ENCODE results near the gene R3HDM2. TPM values are rescaled to one million over a fixed set of nuclear protein-coding genes. Genes with fewer than 3 reads are reported as not detected.

Gene R3HDM2
- polyA plus RNA-seq, 6 donors from 2014 or later: 2.9 to 20.4 (median 10.2) TPM

DNA sequence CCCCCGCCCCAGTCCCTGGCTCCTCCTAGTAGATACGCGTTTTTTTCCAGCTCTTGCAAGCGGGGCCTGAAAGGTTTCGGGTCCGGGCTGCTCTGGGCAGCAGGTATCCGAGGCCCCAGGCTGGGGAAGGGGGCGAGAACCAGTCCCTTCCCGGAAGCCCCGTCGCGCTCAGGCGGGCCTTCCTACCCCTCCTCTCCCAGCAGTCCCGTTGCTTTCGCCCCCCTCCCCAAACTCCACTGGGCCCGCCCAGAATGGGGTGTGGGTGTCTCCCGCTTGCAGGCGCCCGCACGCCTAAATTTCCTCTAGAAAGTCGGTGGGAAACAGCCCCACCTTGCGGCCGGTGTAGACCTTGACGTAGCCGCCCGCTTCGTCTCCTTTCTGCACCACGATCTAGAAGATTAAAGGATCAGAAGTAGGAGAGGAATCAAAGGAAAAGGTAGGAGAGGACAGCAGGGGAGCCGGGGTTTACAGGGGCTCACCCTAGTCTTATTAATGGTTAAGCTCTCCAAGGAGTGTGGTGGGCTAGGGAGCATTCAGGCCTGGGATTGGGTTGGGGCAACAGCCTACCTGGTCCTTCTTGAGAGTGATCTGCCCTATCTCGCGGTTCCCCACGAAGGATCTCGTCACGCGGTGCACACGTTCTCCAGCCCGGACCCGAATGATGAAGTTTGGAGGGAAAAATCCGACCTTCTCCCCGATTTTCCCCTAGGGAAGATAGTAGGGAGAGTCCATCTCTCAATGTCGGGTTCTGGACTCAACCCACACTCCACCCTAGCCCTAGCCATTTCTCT, 187.1 kb downstream of the R3HDM2 start:
- DNase-seq (peak; percentile 75), ATAC-seq (ENCODE audit: low read depth in 2 of 2) (peak; percentile 13 to 17)
- H3K27ac Mint-ChIP-seq: peak overlapping the region in 5 of 6 donors; percentile 35 to 92 (median 81)
- peaks cover 0 to 1% (median 0%) of the 10 kb centered on the region in 7 donors for H3K9me3 Mint-ChIP-seq
- H3K27me3 Mint-ChIP-seq: peaks cover 31 to 40% (median 37%) of the 10 kb centered on the region in 3 donors
- no peaks in the 10 kb centered on the region for H3K36me3 Mint-ChIP-seq
- peaks cover 47 to 56% (median 55%) of the 10 kb centered on the region in 3 donors for H3K4me1 Mint-ChIP-seq
- peak overlapping the region; percentile 42 to 99 (median 83) for H3K4me3 Mint-ChIP-seq

DNA sequence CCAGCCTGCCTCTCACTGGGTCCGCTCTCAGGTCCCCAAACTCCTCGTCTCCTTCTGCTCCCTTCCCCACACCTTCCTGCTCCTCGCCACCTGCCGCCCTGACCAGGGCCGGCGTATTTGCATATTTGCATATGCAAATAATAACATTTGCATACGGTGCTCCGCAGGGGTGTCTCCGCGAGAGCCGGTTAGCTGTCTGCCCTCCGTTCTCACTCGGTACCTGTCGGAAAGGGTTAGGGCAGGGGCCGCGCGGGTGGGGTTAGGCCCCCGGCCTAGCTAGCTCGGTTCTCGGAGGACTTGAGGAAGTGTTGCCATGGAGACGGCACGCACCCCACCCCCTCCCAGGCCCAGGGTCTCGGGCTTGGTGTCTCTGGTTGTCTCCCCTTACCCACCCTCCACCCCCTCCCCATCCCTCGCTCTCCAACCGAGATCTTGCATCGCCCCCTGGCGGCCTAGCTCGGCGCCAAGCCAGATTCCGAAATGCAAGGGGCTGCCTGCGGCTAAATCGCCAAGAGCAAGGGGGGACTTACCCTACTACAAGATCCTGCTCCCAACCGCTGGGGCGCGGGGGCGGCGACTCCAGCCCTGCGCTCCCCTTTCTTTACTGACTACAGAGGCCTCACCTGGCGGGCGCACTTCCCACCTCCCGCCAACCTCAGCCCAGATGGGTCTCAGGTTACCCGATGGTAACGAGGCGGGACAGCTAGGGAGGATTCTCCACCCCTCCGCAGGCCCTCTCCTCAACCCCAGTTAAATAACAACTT, 188.0 kb downstream of the R3HDM2 start:
- Mint-ChIP-seq H3K36me3 (no peaks in the 10 kb centered on the region), H3K4me1 (peaks cover 51 to 62% (median 59%) of the 10 kb centered on the region in 3 donors), H3K27ac (peak overlapping the region; percentile 61 to 98 (median 86)), H3K4me3 (peak overlapping the region; percentile 67 to 99 (median 86)), H3K9me3 (peaks cover 0 to 1% (median 0%) of the 10 kb centered on the region in 7 donors), H3K27me3 (peaks cover 34 to 48% (median 42%) of the 10 kb centered on the region in 3 donors)
- ATAC-seq (ENCODE audit: low read depth in 2 of 2): peak; percentile 36 to 50
- DNase-seq: peak; percentile 64

DNA sequence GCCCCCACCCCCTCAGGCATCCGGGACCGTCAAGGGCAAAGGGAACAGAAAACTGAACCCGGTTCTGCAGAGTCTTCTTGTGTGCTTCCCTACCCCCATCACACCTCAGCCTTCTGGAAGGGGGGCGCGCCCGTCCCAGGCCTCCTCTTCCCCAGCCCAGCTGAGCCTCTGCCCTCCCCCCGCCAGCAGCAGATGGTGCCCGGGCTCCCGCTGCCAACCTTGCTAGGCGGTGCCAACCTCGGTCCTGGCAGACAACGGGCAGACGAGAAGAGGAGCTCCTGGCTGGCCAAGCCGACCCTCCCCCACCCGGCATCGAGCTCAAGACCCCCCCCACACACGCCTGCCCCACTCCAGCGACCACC, 188.5 kb downstream of the R3HDM2 start:
- H3K4me1 Mint-ChIP-seq: peaks cover 56 to 67% (median 64%) of the 10 kb centered on the region in 3 donors
- peaks cover 38 to 53% (median 48%) of the 10 kb centered on the region in 3 donors for H3K27me3 Mint-ChIP-seq
- peak overlapping the region; percentile 67 to 99 (median 88) for H3K4me3 Mint-ChIP-seq
- no peaks in the 10 kb centered on the region for H3K36me3 Mint-ChIP-seq
- H3K27ac Mint-ChIP-seq: peak overlapping the region; percentile 79 to 98 (median 90)
- DNase-seq: no peak
- peaks cover 0 to 1% (median 0%) of the 10 kb centered on the region in 7 donors for H3K9me3 Mint-ChIP-seq
- no peak for ATAC-seq (ENCODE audit: low read depth in 2 of 2)

DNA sequence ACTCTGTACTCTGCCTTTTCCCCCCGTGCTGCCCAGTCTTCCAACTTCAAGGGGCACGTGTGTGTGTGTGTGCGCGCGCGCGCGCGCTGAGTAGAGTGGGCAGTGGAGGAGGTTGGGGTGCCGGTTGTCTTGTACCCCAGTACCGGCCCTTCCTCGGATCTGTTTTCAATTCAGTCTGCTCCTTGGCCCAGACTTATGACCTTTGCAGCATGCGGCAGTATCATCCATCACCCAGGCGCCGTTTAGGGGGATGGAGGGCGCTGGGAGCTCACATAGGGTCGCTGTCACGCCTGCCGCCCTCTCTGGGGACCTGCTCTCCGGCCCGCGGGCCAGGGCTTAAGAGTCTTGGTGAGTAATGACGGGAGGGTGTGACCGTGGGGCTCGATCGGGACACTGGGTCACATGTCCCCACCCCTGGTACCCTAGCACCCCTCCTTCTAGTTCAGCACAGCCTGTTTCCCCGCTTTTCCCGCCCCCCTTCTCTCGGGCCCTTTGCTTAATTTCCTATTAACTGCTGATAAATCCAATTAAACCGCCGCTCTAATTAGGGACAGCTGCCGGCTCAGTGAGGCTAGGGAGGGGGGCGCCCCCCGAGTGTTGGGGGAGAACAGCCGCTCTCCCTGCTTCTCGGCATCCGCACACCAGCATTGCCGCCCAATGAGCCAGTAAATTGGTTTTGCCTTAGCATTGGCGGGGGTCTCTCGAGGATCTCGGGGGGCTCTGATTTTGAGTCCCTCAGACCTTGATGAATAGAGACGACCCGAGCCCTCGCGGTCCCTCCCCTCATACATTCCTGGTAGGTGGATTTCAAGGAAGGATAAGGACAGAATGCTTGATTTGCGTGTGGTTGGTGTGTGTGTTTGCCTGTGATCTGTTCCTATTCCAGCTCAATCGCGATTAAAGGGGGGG, 189.2 kb downstream of the R3HDM2 start:
- no peaks in the 10 kb centered on the region for H3K36me3 Mint-ChIP-seq
- DNase-seq: no peak
- no peak for ATAC-seq (ENCODE audit: low read depth in 2 of 2)
- H3K27me3 Mint-ChIP-seq: peaks cover 38 to 57% (median 48%) of the 10 kb centered on the region in 3 donors
- peak overlapping the region; percentile 75 to 99 (median 90) for H3K4me3 Mint-ChIP-seq
- peaks cover 63 to 74% (median 71%) of the 10 kb centered on the region in 3 donors for H3K4me1 Mint-ChIP-seq
- H3K9me3 Mint-ChIP-seq: peaks cover 0 to 1% (median 0%) of the 10 kb centered on the region in 7 donors
- peak overlapping the region; percentile 79 to 98 (median 88) for H3K27ac Mint-ChIP-seq

DNA sequence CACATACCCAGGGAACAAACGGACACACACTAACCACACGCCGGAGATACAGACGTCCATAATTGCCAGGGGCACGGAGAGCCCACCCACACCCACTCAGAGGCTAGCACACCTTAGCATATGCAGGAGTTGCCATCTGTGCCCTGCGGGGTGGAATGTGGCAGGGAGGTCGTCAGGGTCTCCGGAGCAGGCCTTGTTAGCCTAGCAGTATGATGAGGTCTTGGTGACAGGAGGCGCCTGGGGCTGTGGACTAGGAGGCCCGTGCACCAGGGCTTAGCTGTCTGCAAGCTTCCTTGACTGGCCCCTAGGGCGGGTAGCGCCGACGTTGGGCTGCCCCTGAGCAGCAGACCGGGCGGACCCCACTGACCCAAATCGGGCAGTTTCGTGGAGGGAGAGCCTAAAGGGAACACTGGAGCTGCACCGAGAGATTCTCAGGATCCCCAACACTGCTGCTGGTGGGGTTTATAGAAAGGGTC, 189.9 kb downstream of the R3HDM2 start:
- Mint-ChIP-seq H3K9me3 (peaks cover 0 to 1% (median 0%) of the 10 kb centered on the region in 7 donors), H3K36me3 (no peaks in the 10 kb centered on the region), H3K27me3 (peaks cover 38 to 60% (median 45%) of the 10 kb centered on the region in 3 donors)

DNA sequence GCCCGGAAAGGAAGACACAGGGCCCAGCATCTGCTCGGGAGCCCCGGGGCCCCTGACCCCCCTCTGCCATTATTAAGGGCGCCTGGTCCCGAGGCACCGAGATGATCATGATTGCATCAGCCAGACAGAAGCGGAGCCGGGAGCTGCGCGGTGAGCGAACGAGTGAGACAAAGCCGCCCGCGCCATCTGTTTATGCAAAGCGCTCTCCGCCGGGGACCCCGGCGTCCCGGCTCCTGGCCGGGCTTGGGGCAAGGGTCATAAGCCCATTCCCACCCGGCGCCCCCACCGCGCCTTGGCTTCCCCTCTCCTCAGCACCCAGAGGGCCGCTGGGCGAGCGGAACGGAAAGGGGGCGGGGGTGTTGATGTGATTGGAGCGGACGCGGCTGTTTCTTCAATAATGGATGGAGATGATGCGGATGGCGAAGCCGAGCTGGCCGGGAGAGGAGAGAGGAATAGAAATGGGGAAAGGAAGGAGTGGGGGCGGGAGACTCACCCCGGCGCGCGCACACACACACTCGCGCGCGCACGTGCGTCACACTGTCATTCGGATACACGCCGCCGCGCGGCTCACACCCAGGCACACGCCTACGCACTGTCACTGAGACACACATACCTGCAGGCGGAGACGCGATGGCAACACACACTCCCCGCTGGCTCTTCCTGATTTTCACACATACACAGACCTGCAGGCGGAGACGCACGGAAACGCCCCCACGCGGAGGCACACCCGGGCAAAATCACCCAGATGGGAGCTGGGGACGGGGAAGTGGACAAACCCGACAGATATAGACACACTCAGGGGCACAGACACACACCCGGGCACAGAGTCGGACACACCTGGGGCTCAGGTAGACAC, 190.5 kb downstream of the R3HDM2 start:
- Mint-ChIP-seq H3K4me1 (peaks cover 76 to 88% (median 84%) of the 10 kb centered on the region in 3 donors), H3K4me3 (peak overlapping the region; percentile 78 to 99 (median 94)), H3K27me3 (peaks cover 38 to 61% (median 45%) of the 10 kb centered on the region in 3 donors)

More for the DNA sequence above, 189.9 kb downstream of the R3HDM2 start:
- peak overlapping the region; percentile 79 to 98 (median 98) for H3K27ac Mint-ChIP-seq
- H3K4me3 Mint-ChIP-seq: peak overlapping the region; percentile 78 to 99 (median 94)
- peaks cover 70 to 81% (median 78%) of the 10 kb centered on the region in 3 donors for H3K4me1 Mint-ChIP-seq
- ATAC-seq (ENCODE audit: low read depth in 2 of 2): no peak
- no peak for DNase-seq

DNA sequence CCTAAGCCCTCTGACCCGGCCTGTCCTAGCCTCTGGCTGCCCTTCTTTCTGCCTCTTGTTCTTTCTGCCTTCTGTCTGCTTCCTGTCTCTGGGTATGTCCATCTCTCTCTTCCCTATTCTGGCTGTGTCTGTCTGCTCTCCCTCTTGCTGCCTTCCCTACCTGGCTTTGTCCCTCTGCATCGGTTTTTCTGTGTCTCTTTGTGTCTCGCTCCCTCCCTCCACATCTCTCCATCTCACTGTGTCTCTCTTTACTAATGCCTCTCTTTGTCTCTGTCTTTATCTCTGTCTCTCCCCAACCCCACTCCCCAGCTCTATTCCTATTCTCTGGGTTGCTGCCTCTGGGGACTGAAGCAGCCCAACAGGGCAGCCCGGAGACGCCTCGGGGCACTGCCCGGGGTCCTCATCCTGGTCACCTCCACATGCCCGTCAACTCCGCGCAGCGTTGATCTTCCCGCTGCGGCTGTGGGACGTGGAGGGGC, 191.2 kb downstream of the R3HDM2 start:
- Mint-ChIP-seq H3K27me3 (peaks cover 33 to 56% (median 45%) of the 10 kb centered on the region in 3 donors), H3K36me3 (peaks cover 0 to 2% of the 10 kb centered on the region in 2 donors), H3K4me1 (peaks cover 80 to 94% (median 91%) of the 10 kb centered on the region in 3 donors), H3K9me3 (peaks cover 0 to 1% (median 0%) of the 10 kb centered on the region in 7 donors), H3K4me3 (peak overlapping the region; percentile 78 to 99 (median 94)), H3K27ac (peak overlapping the region; percentile 41 to 98 (median 94))
- ATAC-seq (ENCODE audit: low read depth in 2 of 2) (no peak), DNase-seq (no peak)

More for the DNA sequence above, 190.5 kb downstream of the R3HDM2 start:
- no peaks in the 10 kb centered on the region for H3K36me3 Mint-ChIP-seq
- peak; percentile 85 for DNase-seq
- peak overlapping the region; percentile 79 to 98 (median 98) for H3K27ac Mint-ChIP-seq
- peak; percentile 61 to 68 for ATAC-seq (ENCODE audit: low read depth in 2 of 2)
- peaks cover 0 to 1% (median 0%) of the 10 kb centered on the region in 7 donors for H3K9me3 Mint-ChIP-seq

DNA sequence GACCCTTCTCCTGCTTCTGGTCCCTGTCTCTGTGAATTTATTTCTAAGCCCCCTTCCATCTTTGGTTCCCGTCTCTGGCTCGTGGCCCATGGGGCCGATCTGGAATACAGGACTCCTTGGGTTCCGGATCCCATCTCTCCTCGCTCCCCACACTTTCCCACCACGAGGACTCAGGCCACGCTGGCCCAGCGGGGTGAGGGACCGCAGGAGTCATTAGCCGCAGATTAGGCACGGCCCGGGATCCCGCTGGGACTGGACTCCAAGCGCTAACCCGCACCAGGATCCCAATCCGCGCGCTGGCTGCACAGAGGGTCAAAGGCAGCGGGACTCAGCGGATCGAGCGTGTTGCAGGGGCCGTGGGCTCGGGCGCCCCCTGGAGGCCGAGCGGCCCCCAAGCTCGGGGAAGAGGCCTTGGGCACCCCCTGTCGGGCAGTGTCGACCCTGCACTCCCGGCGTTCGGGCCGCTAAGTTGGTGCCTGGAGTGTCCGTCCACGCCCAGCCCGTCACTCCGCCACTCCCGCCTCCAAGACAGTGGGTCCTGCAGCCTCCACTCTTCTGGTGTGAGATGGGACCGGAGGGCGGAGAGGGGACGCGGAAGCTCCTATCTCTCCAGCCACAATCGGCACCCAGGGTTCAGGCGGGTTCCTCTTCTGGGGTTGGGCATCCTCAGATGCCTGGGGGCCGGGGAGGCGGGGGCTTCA, 191.8 kb downstream of the R3HDM2 start:
- H3K36me3 Mint-ChIP-seq: peaks cover 6 to 8% of the 10 kb centered on the region in 2 donors
- H3K27me3 Mint-ChIP-seq: peaks cover 31 to 50% (median 42%) of the 10 kb centered on the region in 3 donors
- ATAC-seq (ENCODE audit: low read depth in 2 of 2) (peak; percentile 22 to 34), DNase-seq (peak; percentile 85)
- H3K9me3 Mint-ChIP-seq: peaks cover 0 to 1% (median 0%) of the 10 kb centered on the region in 7 donors
- H3K27ac Mint-ChIP-seq: peak overlapping the region in 5 of 6 donors; percentile 79 to 98 (median 98)
- peaks cover 82 to 95% (median 93%) of the 10 kb centered on the region in 3 donors for H3K4me1 Mint-ChIP-seq
- peak overlapping the region; percentile 78 to 99 (median 94) for H3K4me3 Mint-ChIP-seq

DNA sequence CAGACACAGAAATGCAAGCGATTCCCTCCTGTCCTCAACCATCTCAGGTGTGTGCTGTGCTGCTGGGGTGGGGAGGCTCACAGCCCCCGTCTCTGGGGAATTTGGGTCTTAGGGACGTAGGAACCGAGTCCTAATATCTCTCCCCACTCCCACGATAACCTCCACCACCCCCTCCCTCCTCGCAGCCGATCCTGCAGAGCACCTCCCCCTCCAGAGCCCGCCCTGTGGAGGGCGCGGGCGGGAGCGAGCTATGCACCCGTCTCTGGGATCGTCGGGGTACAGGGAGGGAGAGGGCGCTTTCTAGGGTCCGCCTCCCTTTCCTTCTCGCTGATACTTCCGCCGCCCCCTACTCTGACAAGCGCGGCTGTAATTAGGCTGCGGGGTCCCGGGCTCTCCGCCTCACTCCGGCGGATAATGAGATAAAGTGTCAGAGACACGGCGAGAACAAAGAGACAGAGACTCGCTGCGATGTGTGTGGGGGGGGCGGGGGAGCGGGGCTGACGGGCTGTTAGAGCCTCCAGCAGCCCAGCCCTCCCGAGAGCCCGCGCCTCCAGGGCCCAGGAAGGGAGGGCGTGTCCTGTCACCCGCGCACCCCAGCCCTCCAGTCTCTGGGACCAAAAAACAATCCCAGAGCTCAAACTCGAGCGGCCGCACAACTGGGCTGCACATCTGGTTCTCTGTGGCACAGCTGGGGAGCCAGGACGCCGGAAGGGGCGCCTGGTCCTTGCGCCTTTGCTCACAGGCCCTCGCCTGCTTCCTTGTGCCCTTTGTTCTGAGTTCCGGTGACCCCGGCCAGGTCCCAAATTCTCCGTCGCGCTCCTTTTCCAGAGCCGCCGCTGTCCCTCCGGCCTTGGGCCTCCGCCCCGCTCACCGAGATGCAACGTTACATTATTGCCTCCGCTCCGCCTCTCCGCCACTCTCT, 192.7 kb downstream of the R3HDM2 start:
- H3K4me3 Mint-ChIP-seq: peak overlapping the region; percentile 78 to 99 (median 94)
- peak overlapping the region in 5 of 6 donors; percentile 79 to 98 (median 92) for H3K27ac Mint-ChIP-seq
- H3K4me1 Mint-ChIP-seq: peaks cover 83 to 97% (median 94%) of the 10 kb centered on the region in 3 donors
- ATAC-seq (ENCODE audit: low read depth in 2 of 2) (no peak), DNase-seq (no peak)
- peaks cover 0 to 1% (median 0%) of the 10 kb centered on the region in 7 donors for H3K9me3 Mint-ChIP-seq
- H3K36me3 Mint-ChIP-seq: peaks cover 6 to 17% of the 10 kb centered on the region in 2 donors
- peaks cover 27 to 43% (median 35%) of the 10 kb centered on the region in 3 donors for H3K27me3 Mint-ChIP-seq

DNA sequence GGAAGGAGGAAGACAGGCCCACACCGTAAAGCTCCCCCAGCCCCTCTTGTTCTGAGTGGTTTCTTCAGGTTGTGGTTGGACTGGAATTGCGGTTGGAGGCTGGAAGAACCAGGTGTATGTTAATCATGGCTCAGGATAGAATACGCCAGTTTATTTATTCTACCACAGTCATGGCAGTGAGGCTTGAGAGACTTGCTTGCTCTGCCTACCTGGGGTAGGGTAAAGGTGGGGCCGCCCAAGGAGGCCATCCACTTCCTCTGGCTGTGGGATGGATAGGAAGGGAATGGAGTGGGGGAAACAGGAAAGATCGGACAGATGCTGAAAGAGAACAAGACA, 193.3 kb downstream of the R3HDM2 start:
- peak overlapping the region in 2 of 6 donors; percentile 25 to 92 for H3K27ac Mint-ChIP-seq
- H3K36me3 Mint-ChIP-seq: peaks cover 6 to 23% of the 10 kb centered on the region in 2 donors
- peaks cover 0 to 1% (median 0%) of the 10 kb centered on the region in 7 donors for H3K9me3 Mint-ChIP-seq
- peak overlapping the region; percentile 72 to 99 (median 88) for H3K4me3 Mint-ChIP-seq
- ATAC-seq (ENCODE audit: low read depth in 2 of 2): no peak
- H3K27me3 Mint-ChIP-seq: peaks cover 24 to 40% (median 30%) of the 10 kb centered on the region in 3 donors
- no peak for DNase-seq
- peaks cover 84 to 97% (median 96%) of the 10 kb centered on the region in 3 donors for H3K4me1 Mint-ChIP-seq
